ENCODE data around the gene DAD1.

Gene DAD1

GRCh38 chr14:22569737-22570131 lies 19.3 kb downstream of the DAD1 start:
- Histone ChIP-seq H3K27ac (ENCODE audit: low read depth, low read length, poor library complexity, severe bottlenecking) (peak overlapping the region; percentile 85), H4K20me1 (ENCODE audit: insufficient read depth, low read length) (no peaks in the 10 kb centered on the region), H3K9me2 (ENCODE audit: low read depth, low read length) (no peaks in the 10 kb centered on the region), H3K9ac (ENCODE audit: low read length) (peak overlapping the region; percentile 58), H3K9me3 (ENCODE audit: low read length) (no peaks in the 10 kb centered on the region), H3K4me3 (ENCODE audit: low read depth, low read length, poor library complexity, severe bottlenecking) (peak overlapping the region; percentile 37), H3K4me2 (ENCODE audit: low read length) (peak overlapping the region; percentile 56), H3K79me2 (ENCODE audit: insufficient read depth, low read length) (no peaks in the 10 kb centered on the region), H3K36me3 (ENCODE audit: insufficient read depth, low read length) (peaks cover 62% of the 10 kb centered on the region), H3K27me3 (ENCODE audit: insufficient read depth, low read length) (no peaks in the 10 kb centered on the region), H3F3A (ENCODE audit: insufficient read depth, low read length) (no peaks in the 10 kb centered on the region; the same call in 1 of the 2 replicates), H2AFZ (ENCODE audit: low read length) (no peak overlapping the region), H3K4me1 (ENCODE audit: insufficient read depth, low read length, severe bottlenecking) (peaks cover 58% of the 10 kb centered on the region)
- no peak for TF ChIP-seq EZH2 (IDR thresholded peaks at IDR 0.05; ENCODE audit: borderline replicate concordance, low read length)
- TF ChIP-seq CTCF (IDR thresholded peaks at IDR 0.05; ENCODE audit: low read length): no peak

GRCh38 chr14:22569106-22569736 lies 19.8 kb downstream of the DAD1 start:
- Histone ChIP-seq H2AFZ (ENCODE audit: low read length) (no peak overlapping the region), H4K20me1 (ENCODE audit: insufficient read depth, low read length) (no peaks in the 10 kb centered on the region), H3K27ac (ENCODE audit: low read depth, low read length, poor library complexity, severe bottlenecking) (peak overlapping the region; percentile 85), H3K4me1 (ENCODE audit: insufficient read depth, low read length, severe bottlenecking) (peaks cover 63% of the 10 kb centered on the region), H3K79me2 (ENCODE audit: insufficient read depth, low read length) (no peaks in the 10 kb centered on the region), H3F3A (ENCODE audit: insufficient read depth, low read length) (no peaks in the 10 kb centered on the region; the same call in 1 of the 2 replicates), H3K9me2 (ENCODE audit: low read depth, low read length) (no peaks in the 10 kb centered on the region), H3K9ac (ENCODE audit: low read length) (peak overlapping the region; percentile 58), H3K4me2 (ENCODE audit: low read length) (peak overlapping the region; percentile 56), H3K27me3 (ENCODE audit: insufficient read depth, low read length) (no peaks in the 10 kb centered on the region), H3K36me3 (ENCODE audit: insufficient read depth, low read length) (peaks cover 62% of the 10 kb centered on the region), H3K4me3 (ENCODE audit: low read depth, low read length, poor library complexity, severe bottlenecking) (peak overlapping the region; percentile 37), H3K9me3 (ENCODE audit: low read length) (no peaks in the 10 kb centered on the region)
- TF ChIP-seq CTCF (IDR thresholded peaks at IDR 0.05; ENCODE audit: low read length) (no peak), EZH2 (IDR thresholded peaks at IDR 0.05; ENCODE audit: borderline replicate concordance, low read length) (no peak)

- no peaks in the 10 kb centered on the region for H3K9me2 ChIP-seq (ENCODE audit: low read depth, low read length)
- peak overlapping the region; percentile 27 for H3K4me2 ChIP-seq (ENCODE audit: low read length)
- H3K4me3 ChIP-seq (ENCODE audit: low read depth, low read length, poor library complexity, severe bottlenecking): no peak overlapping the region
- H3K27ac ChIP-seq (ENCODE audit: low read depth, low read length, poor library complexity, severe bottlenecking): peak overlapping the region; percentile 85
- no peak overlapping the region for H2AFZ ChIP-seq (ENCODE audit: low read length)
- peaks cover 53% of the 10 kb centered on the region; the same call in 1 of the 2 replicates for H3K36me3 ChIP-seq (ENCODE audit: insufficient read depth, low read length)
- H3K9ac ChIP-seq (ENCODE audit: low read length): peak overlapping the region; percentile 58
- TF ChIP-seq CTCF (IDR thresholded peaks at IDR 0.05; ENCODE audit: low read length) (no peak), EZH2 (IDR thresholded peaks at IDR 0.05; ENCODE audit: borderline replicate concordance, low read length) (no peak)
- no peaks in the 10 kb centered on the region for H4K20me1 ChIP-seq (ENCODE audit: insufficient read depth, low read length)
- H3F3A ChIP-seq (ENCODE audit: insufficient read depth, low read length): no peaks in the 10 kb centered on the region; the same call in 1 of the 2 replicates
- H3K79me2 ChIP-seq (ENCODE audit: insufficient read depth, low read length): no peaks in the 10 kb centered on the region
- no peaks in the 10 kb centered on the region for H3K9me3 ChIP-seq (ENCODE audit: low read length)
- H3K27me3 ChIP-seq (ENCODE audit: insufficient read depth, low read length): no peaks in the 10 kb centered on the region
- peaks cover 81% of the 10 kb centered on the region for H3K4me1 ChIP-seq (ENCODE audit: insufficient read depth, low read length, severe bottlenecking)
Measured at GRCh38 chr14:22567437-22567836, 21.6 kb downstream of the DAD1 start.

Data from OCI-LY1 (cell line).